CD14-positive monocyte (primary cell): Measurements from ENCODE around the gene FBXO41. TPM values are rescaled to one million over a fixed set of nuclear protein-coding genes. Genes with fewer than 3 reads are reported as not detected.

Experiments used
- DNase-seq, 3 donors: peaks; one replicate each; pipeline ENCODE4 v3.0.0-alpha.2; 2011 to 2022
- H2AFZ ChIP-seq: 2 replicates; pipeline ENCODE4 v1.6.0; 2012; ENCODE audit warnings: mild to moderate bottlenecking, low read depth, low read length, inconsistent platforms; ENCODE audit not compliant: insufficient read depth, poor library complexity, severe bottlenecking
- H3K27ac ChIP-seq, 2 donors: 1 replicate in 1 of 2; 2 replicates in 1 of 2; pipeline ENCODE4 v1.5.1; 2012 to 2013; ENCODE audit warnings: low read length in 2 of 2, control low read depth in 1 of 2, inconsistent platforms in 1 of 2, low read depth in 1 of 2, mild to moderate bottlenecking in 1 of 2
- H3K27me3 ChIP-seq, 2 donors: one replicate each; pipeline versions ENCODE4 v1.6.0 to v1.6.1; 2011 to 2013; ENCODE audit warnings: low read length in 2 of 2; ENCODE audit not compliant: control insufficient read depth in 2 of 2, insufficient read depth in 2 of 2
- H3K36me3 ChIP-seq, 2 donors: replicated peaks in 1 of 2; 1 replicate in 1 of 2; 2 replicates in 1 of 2; pipeline versions ENCODE4 v1.5.1 to v1.6.1; 2012 to 2013; ENCODE audit warnings: low read length in 2 of 2, control low read depth in 1 of 2, inconsistent platforms in 1 of 2, mild to moderate bottlenecking in 1 of 2; ENCODE audit not compliant: insufficient read depth in 2 of 2, control insufficient read depth in 1 of 2
- H3K4me1 ChIP-seq, 2 donors: 1 replicate in 1 of 2; 2 replicates in 1 of 2; pipeline versions ENCODE4 v1.5.1 to v1.6.1; 2012 to 2013; ENCODE audit warnings: low read length in 2 of 2, control low read depth in 1 of 2, inconsistent platforms in 1 of 2, mild to moderate bottlenecking in 1 of 2, moderate library complexity in 1 of 2; ENCODE audit not compliant: insufficient read depth in 2 of 2, control insufficient read depth in 1 of 2
- H3K4me2 ChIP-seq: replicated peaks from 2 replicates; pipeline ENCODE3; 2012; ENCODE audit warnings: low read length, moderate library complexity, mild to moderate bottlenecking; ENCODE audit not compliant: poor library complexity, severe bottlenecking; ENCODE audit errors: extremely low read depth
- H3K4me3 ChIP-seq, 3 experiments: fragments of 200-600 bp in 1 of 3; sonication (generic) in 1 of 3; replicated peaks in 1 of 3; 1 replicate in 2 of 3; 2 replicates in 1 of 3; pipeline ENCODE4 v1.5.1; 2011 to 2013; ENCODE audit warnings: low read length in 3 of 3, mild to moderate bottlenecking in 3 of 3, control low read depth in 2 of 3, low read depth in 2 of 3, inconsistent platforms in 1 of 3, moderate library complexity in 1 of 3
- H3K79me2 ChIP-seq: 2 replicates; pipeline ENCODE4 v1.6.0; 2012; ENCODE audit warnings: mild to moderate bottlenecking, control low read depth, inconsistent platforms, low read length, moderate library complexity; ENCODE audit not compliant: insufficient read depth
- H3K9ac ChIP-seq: 2 replicates; pipeline ENCODE4 v1.6.0; 2017; ENCODE audit warnings: low read length, mild to moderate bottlenecking; ENCODE audit not compliant: insufficient read depth, poor library complexity, severe bottlenecking
- H3K9me3 ChIP-seq, 2 donors: replicated peaks in 1 of 2; 1 replicate in 1 of 2; 2 replicates in 1 of 2; pipeline versions ENCODE4 v1.5.1 to v1.6.1; 2012 to 2013; ENCODE audit warnings: low read length in 2 of 2, control low read depth in 1 of 2; ENCODE audit not compliant: control insufficient read depth in 1 of 2, insufficient read depth in 1 of 2
- H4K20me1 ChIP-seq: 2 replicates; pipeline ENCODE4 v1.6.0; 2012; ENCODE audit warnings: mild to moderate bottlenecking, low read length, control low read depth, moderate library complexity; ENCODE audit not compliant: insufficient read depth
- H3K27ac Mint-ChIP-seq, 7 donors: one replicate each; pipeline ENCODE4 v1.8.0; 2020; ENCODE audit warnings: mild to moderate bottlenecking in 7 of 7, mixed read lengths in 7 of 7, moderate library complexity in 6 of 7, inconsistent platforms in 2 of 7
- H3K27me3 Mint-ChIP-seq, 3 donors: one replicate each; pipeline ENCODE4 v1.8.0; 2021 to 2022; ENCODE audit warnings: low read depth in 3 of 3, mild to moderate bottlenecking in 3 of 3, mixed read lengths in 3 of 3, moderate library complexity in 3 of 3, inconsistent platforms in 1 of 3
- H3K36me3 Mint-ChIP-seq, 2 donors: one replicate each; pipeline ENCODE4 v1.8.0; 2020; ENCODE audit warnings: mixed read lengths in 2 of 2, inconsistent platforms in 1 of 2, mild to moderate bottlenecking in 1 of 2
- H3K4me1 Mint-ChIP-seq: one replicate; pipeline ENCODE4 v1.8.0; 2020; ENCODE audit warnings: mild to moderate bottlenecking, mixed read lengths
- H3K4me3 Mint-ChIP-seq, 2 donors: one replicate each; pipeline ENCODE4 v1.8.0; 2020; ENCODE audit warnings: mild to moderate bottlenecking in 2 of 2, mixed read lengths in 2 of 2, moderate library complexity in 1 of 2
- H3K9me3 Mint-ChIP-seq, 7 donors: one replicate each; pipeline ENCODE4 v1.8.0; 2020 to 2022; ENCODE audit warnings: mixed read lengths in 7 of 7, mild to moderate bottlenecking in 6 of 7, moderate library complexity in 6 of 7, inconsistent platforms in 2 of 7
- WGBS: methylation state at CpG from one replicate; pipeline ENCODE4 v1.1.5; 2013; ENCODE audit warnings: missing lambda C conversion rate; ENCODE audit not compliant: insufficient coverage; 5-methylcytosine and 5-hydroxymethylcytosine counted together
- intact Hi-C, 2 donors: fragments of 100-400 bp; cut with micrococcal nuclease; formaldehyde crosslinking; loops; one replicate each; pipeline versions ENCODE4 v1.15.0 to v1.15.1; 2023
- polyA plus RNA-seq, 3 donors: library from polyadenylated mRNA; depleted of rRNA in 1 of 3; unstranded in 2 of 3; stranded (reverse) in 1 of 3; fragments of 300-500 nt in 2 of 3; fragments of >200 nt in 1 of 3; fragmentation: Illumina TruSeq in 2 of 3; gene quantifications; 1 replicate in 2 of 3; 2 replicates in 1 of 3; pipeline ENCODE4 v1.2.3, GENCODE V29; 2012 to 2021
- TF ChIP-seq, protein P1 (sequence below): fragments of 200-600 bp; IDR thresholded peaks from one replicate; pipeline ENCODE4 v1.8.0; 2022; ENCODE audit warnings: antibody characterized with exemption, mild to moderate bottlenecking

The FBXO41 gene
- polyA plus RNA-seq, 3 donors, result 0.29 to 17.1 (median 0.52) TPM

DNA sequence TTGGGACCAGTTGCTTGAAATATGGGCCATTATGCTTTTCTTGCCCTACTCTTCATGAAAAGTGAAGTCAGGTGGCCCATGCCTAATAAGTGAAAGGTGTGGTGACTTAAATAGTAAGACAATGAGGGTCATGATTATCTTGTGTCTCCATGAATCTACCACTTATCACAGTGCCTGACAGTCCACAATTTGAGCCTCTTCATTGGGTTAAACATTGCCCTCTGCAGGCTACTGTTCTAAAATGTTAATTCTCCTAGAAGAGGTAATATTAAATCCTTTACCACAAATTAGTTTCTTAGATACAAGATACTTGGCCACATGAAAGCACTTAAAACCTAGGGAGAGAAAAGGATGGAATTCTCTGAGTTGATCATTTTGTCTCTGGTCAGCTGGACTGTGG lies 5.0 kb upstream of the FBXO41 start:
- H3K4me1 Mint-ChIP-seq, result peaks cover 41% of the 10 kb centered on the region
- H3K36me3 ChIP-seq, result no peaks in the 10 kb centered on the region

DNA sequence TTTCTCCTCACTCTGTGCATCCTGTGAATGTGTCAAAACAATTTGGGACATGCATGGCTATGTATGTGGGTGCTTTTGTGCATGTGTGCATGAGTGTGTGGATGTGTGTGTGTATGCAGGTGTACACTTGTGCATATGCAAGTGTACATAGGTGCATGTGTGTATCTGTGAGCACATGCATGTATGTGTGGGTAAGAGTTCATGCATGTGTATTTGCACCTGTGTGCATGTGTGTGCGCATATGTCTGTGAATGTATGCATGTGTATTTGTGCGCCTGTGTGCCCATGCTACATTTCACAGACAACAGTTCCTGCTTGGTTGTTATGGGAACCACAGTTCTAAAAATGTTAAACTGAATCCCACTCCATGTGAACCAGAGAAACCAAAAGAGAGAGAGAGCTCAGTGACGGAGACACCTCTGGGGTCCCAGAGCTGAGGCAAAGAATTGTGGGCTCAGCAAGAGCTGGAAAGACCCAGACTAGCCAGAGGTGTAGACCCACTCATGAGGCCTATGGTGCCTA lies 1.9 kb upstream of the FBXO41 start:
- Mint-ChIP-seq H3K4me3 (no peak overlapping the region), H3K27ac (peak overlapping the region in 1 of 7 donors; percentile 52), H3K9me3 (peaks cover 0 to 2% (median 2%) of the 10 kb centered on the region in 7 donors), H3K27me3 (peaks cover 18 to 25% (median 23%) of the 10 kb centered on the region in 3 donors), H3K4me1 (peaks cover 38% of the 10 kb centered on the region), H3K36me3 (no peaks in the 10 kb centered on the region)
- peaks cover 0 to 6% of the 10 kb centered on the region in 2 donors for H3K9me3 ChIP-seq
- intact Hi-C loops, result no loop called here
- no peak overlapping the region for H2AFZ ChIP-seq
- peaks cover 14 to 25% of the 10 kb centered on the region in 2 donors for H3K27me3 ChIP-seq
- H3K9ac ChIP-seq, result no peak overlapping the region
- H4K20me1 ChIP-seq, result peaks cover 15% of the 10 kb centered on the region
- DNase-seq, result no peak
- TF ChIP-seq, protein P1, sequence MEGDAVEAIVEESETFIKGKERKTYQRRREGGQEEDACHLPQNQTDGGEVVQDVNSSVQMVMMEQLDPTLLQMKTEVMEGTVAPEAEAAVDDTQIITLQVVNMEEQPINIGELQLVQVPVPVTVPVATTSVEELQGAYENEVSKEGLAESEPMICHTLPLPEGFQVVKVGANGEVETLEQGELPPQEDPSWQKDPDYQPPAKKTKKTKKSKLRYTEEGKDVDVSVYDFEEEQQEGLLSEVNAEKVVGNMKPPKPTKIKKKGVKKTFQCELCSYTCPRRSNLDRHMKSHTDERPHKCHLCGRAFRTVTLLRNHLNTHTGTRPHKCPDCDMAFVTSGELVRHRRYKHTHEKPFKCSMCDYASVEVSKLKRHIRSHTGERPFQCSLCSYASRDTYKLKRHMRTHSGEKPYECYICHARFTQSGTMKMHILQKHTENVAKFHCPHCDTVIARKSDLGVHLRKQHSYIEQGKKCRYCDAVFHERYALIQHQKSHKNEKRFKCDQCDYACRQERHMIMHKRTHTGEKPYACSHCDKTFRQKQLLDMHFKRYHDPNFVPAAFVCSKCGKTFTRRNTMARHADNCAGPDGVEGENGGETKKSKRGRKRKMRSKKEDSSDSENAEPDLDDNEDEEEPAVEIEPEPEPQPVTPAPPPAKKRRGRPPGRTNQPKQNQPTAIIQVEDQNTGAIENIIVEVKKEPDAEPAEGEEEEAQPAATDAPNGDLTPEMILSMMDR, result no peak
- no peak overlapping the region for H3K27ac ChIP-seq
- WGBS, result 50% methylated on average over 1 of the region's 3 CpGs
- peak overlapping the region in 1 of 3 experiments; percentile 7 for H3K4me3 ChIP-seq
- peaks cover 0 to under 1% of the 10 kb centered on the region in 2 donors for H3K36me3 ChIP-seq
- H3K79me2 ChIP-seq, result peaks cover 23% of the 10 kb centered on the region
- peak overlapping the region; percentile 16 for H3K4me2 ChIP-seq
- peaks cover 38 to 44% of the 10 kb centered on the region in 2 donors for H3K4me1 ChIP-seq

More for the DNA sequence above, 5.0 kb upstream of the FBXO41 start:
- peaks cover 42 to 59% of the 10 kb centered on the region in 2 donors for H3K4me1 ChIP-seq
- DNase-seq, result no peak
- intact Hi-C loops, result no loop called here
- peaks cover 0 to 21% of the 10 kb centered on the region in 2 donors for H3K9me3 ChIP-seq
- H3K27me3 ChIP-seq, result peaks cover 39 to 55% of the 10 kb centered on the region in 2 donors
- H3K27ac ChIP-seq, result no peak overlapping the region
- H2AFZ ChIP-seq, result no peak overlapping the region
- no peak overlapping the region for H3K4me2 ChIP-seq
- TF ChIP-seq, protein P1, result no peak
- no peaks in the 10 kb centered on the region for H4K20me1 ChIP-seq
- Mint-ChIP-seq H3K27me3 (peaks cover 43 to 53% (median 52%) of the 10 kb centered on the region in 3 donors), H3K9me3 (peaks cover 0 to 21% (median 13%) of the 10 kb centered on the region in 7 donors), H3K36me3 (no peaks in the 10 kb centered on the region), H3K27ac (no peak overlapping the region), H3K4me3 (peak overlapping the region in 1 of 2 donors; percentile 61)
- H3K4me3 ChIP-seq, result no peak overlapping the region
- no peak overlapping the region for H3K9ac ChIP-seq
- H3K79me2 ChIP-seq, result no peaks in the 10 kb centered on the region
